MCF 10A (cell line): Measurements from ENCODE around the gene DOLK. TPM values are rescaled to one million over a fixed set of nuclear protein-coding genes. Genes with fewer than 3 reads are reported as not detected.

Experiments used
- BruUV-seq: library from RNA; stranded (reverse); fragments of 400-500 nt; replicated peaks from 2 replicates; lab custom pipeline; 2021; lab: Mats Ljungman, UMichigan
- CTCF ChIA-PET: fragments of 300-600 bp; sonication (Branson Sonifier 250); formaldehyde crosslinking; extraction: SDS; loops from one replicate; lab custom pipeline; 2021; ENCODE audit warnings: antibody characterized with exemption, inconsistent platforms; lab: Yijun Ruan, JAX
- POLR2A ChIA-PET: fragments of 300-600, 350-650 bp; sonication (Branson Sonifier 250); formaldehyde crosslinking; extraction: SDS; loops from one replicate; lab custom pipeline; 2020; ENCODE audit warnings: antibody characterized with exemption, inconsistent platforms; lab: Yijun Ruan, JAX
- DNase-seq: peaks from one replicate; pipeline ENCODE4 v3.0.0-alpha.2; 2018; ENCODE audit not compliant: unreplicated experiment
- H3K27ac Mint-ChIP-seq: one replicate; pipeline ENCODE4 v1.8.0; 2022; ENCODE audit warnings: mild to moderate bottlenecking, low read depth, mixed read lengths; ENCODE audit not compliant: unreplicated experiment
- H3K27me3 Mint-ChIP-seq: one replicate; pipeline ENCODE4 v1.8.0; 2022; ENCODE audit warnings: mixed read lengths; ENCODE audit not compliant: insufficient read depth, unreplicated experiment
- H3K36me3 Mint-ChIP-seq: one replicate; pipeline ENCODE4 v1.8.0; 2022; ENCODE audit warnings: mild to moderate bottlenecking, moderate library complexity, mixed read lengths; ENCODE audit not compliant: insufficient read depth, unreplicated experiment
- H3K4me1 Mint-ChIP-seq: one replicate; pipeline ENCODE4 v1.8.0; 2022; ENCODE audit warnings: mixed read lengths; ENCODE audit not compliant: insufficient read depth, unreplicated experiment
- H3K4me3 Mint-ChIP-seq: one replicate; pipeline ENCODE4 v1.8.0; 2022; ENCODE audit warnings: mild to moderate bottlenecking, moderate library complexity, mixed read lengths; ENCODE audit not compliant: unreplicated experiment
- H3K9me3 Mint-ChIP-seq: one replicate; pipeline ENCODE4 v1.8.0; 2022; ENCODE audit warnings: mixed read lengths; ENCODE audit not compliant: unreplicated experiment
- intact Hi-C: fragments of 100-400 bp; cut with micrococcal nuclease; formaldehyde crosslinking; loops from 2 replicates; pipeline ENCODE4 v1.14.1; 2022
- total RNA-seq: library from RNA; stranded (reverse); gene quantifications from 2 replicates; pipeline ENCODE4 v1.2.3, GENCODE V29; 2022
- TF ChIP-seq, protein P1 (sequence below): fragments of 200-600 bp; IDR thresholded peaks from one replicate; pipeline ENCODE4 v1.8.0; 2022; ENCODE audit warnings: antibody characterized with exemption, mild to moderate bottlenecking; ENCODE audit not compliant: unreplicated experiment

Gene DOLK
- total RNA-seq, 1 experiment from 2014 or later = 12.0 TPM

DNA sequence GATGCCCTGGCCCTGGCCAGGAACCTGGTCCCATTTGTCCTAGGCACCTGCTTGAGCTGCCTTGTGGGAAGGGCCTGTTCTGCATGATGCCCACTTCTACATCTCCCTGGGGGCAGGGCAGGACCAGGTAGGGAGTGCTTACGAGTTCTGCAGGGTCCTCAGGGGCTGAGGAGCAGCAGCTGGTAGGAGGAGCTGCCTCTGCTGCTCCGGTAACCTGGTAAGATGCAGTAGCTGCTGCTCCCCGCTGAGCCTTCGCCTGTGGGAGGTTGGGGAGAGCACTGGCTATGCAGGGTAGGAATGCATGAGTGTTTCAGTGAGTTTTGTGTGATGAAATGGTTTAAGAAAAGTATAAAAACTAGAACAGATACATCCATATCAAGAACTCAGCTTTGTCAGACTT is 51.8 kb downstream of the DOLK start:
- no peak for DNase-seq
- Mint-ChIP-seq H3K27me3 (no peaks in the 10 kb centered on the region), H3K4me1 (peaks cover 19% of the 10 kb centered on the region), H3K4me3 (no peak overlapping the region), H3K36me3 (peaks cover 38% of the 10 kb centered on the region), H3K9me3 (no peaks in the 10 kb centered on the region), H3K27ac (no peak overlapping the region)
- intact Hi-C loops = no loop called here
- BruUV-seq = no TSS peak
- ChIA-PET CTCF (interaction anchor here (0.6 to 1.3 kb wide), 3 partner anchors 33 to 1548 kb away, joined by 3 read pairs; no protein-coding TSS in a partner anchor), POLR2A (interaction anchor here (0.6 to 2.2 kb wide), 3 partner anchors 14 to 211 kb away, joined by 3 to 10 read pairs (median 3); partner anchors contain the start of genes KYAT1 and LRRC8A)
- TF ChIP-seq, protein P1, sequence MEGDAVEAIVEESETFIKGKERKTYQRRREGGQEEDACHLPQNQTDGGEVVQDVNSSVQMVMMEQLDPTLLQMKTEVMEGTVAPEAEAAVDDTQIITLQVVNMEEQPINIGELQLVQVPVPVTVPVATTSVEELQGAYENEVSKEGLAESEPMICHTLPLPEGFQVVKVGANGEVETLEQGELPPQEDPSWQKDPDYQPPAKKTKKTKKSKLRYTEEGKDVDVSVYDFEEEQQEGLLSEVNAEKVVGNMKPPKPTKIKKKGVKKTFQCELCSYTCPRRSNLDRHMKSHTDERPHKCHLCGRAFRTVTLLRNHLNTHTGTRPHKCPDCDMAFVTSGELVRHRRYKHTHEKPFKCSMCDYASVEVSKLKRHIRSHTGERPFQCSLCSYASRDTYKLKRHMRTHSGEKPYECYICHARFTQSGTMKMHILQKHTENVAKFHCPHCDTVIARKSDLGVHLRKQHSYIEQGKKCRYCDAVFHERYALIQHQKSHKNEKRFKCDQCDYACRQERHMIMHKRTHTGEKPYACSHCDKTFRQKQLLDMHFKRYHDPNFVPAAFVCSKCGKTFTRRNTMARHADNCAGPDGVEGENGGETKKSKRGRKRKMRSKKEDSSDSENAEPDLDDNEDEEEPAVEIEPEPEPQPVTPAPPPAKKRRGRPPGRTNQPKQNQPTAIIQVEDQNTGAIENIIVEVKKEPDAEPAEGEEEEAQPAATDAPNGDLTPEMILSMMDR = no peak

Other genes starting within 250 kb of the DOLK start
- 1.1 TPM in 2 replicates for gene PKN3, start 245.1 kb downstream of the DOLK start, total RNA-seq
- 22.1 and 22.9 TPM in 2 replicates for gene ZDHHC12, start 223.5 kb downstream of the DOLK start, total RNA-seq
- 19.5 and 26.6 TPM in 2 replicates for gene ZER1, start 175.7 kb downstream of the DOLK start, total RNA-seq
- 10.9 and 13.8 TPM in 2 replicates for gene TBC1D13, start 160.3 kb downstream of the DOLK start, total RNA-seq
- gene ENDOG, start 129.1 kb downstream of the DOLK start, total RNA-seq = 18.2 and 22.0 TPM in 2 replicates
- gene SPOUT1, start 117.8 kb downstream of the DOLK start, total RNA-seq = 30.1 and 32.4 TPM in 2 replicates
- 3.8 and 5.7 TPM in 2 replicates for gene KYAT1, start 65.7 kb downstream of the DOLK start, total RNA-seq
- 30.9 and 31.6 TPM in 2 replicates for gene LRRC8A, start 65.5 kb downstream of the DOLK start, total RNA-seq
- 0.70 and 2.0 TPM in 2 replicates for gene PHYHD1, start 26.6 kb downstream of the DOLK start, total RNA-seq
- 47.3 and 54.9 TPM in 2 replicates for gene NUP188, start 96 bp upstream of the DOLK start, total RNA-seq
- 51.7 and 58.3 TPM in 2 replicates for gene SH3GLB2, start 80.7 kb upstream of the DOLK start, total RNA-seq
- gene MIGA2, start 89.0 kb upstream of the DOLK start, total RNA-seq = 28.6 and 28.7 TPM in 2 replicates
- gene DOLPP1, start 133.5 kb upstream of the DOLK start, total RNA-seq = 16.3 and 18.5 TPM in 2 replicates
- 14.5 and 17.0 TPM in 2 replicates for gene CRAT, start 163.2 kb upstream of the DOLK start, total RNA-seq
- gene PTPA, start 163.8 kb upstream of the DOLK start, total RNA-seq = 90.8 and 91.8 TPM in 2 replicates
- 11.9 and 13.4 TPM in 2 replicates for gene IER5L, start 230.7 kb upstream of the DOLK start, total RNA-seq